NT2/D1 (cell line): ENCODE measurements around the gene REPS1.

Experiments
- DNase-seq: peaks from one replicate; pipeline ENCODE4 v3.0.0-alpha.2; 2011; ENCODE audit warnings: low read depth, low spot score
- H3K27me3 ChIP-seq: 2 replicates; pipeline ENCODE4 v1.6.0; 2011; ENCODE audit warnings: mild to moderate bottlenecking; ENCODE audit not compliant: insufficient read length, insufficient read depth
- H3K36me3 ChIP-seq: 2 replicates; pipeline ENCODE4 v1.6.1; 2011; ENCODE audit warnings: mild to moderate bottlenecking, low read length, mixed read lengths; ENCODE audit not compliant: insufficient read depth, insufficient read length
- H3K4me1 ChIP-seq: 2 replicates; pipeline ENCODE4 v1.5.1; 2011; ENCODE audit not compliant: insufficient read depth, insufficient read length
- H3K4me3 ChIP-seq: 2 replicates; pipeline ENCODE4 v1.5.1; 2011; ENCODE audit warnings: low read depth; ENCODE audit not compliant: insufficient read length
- H3K9ac ChIP-seq: 2 replicates; pipeline ENCODE4 v1.6.0; 2011; ENCODE audit warnings: low read depth; ENCODE audit not compliant: insufficient read length
- H3K9me3 ChIP-seq: 2 replicates; pipeline ENCODE4 v1.5.1; 2011; ENCODE audit warnings: mild to moderate bottlenecking, low read length; ENCODE audit not compliant: insufficient read depth
- SUZ12 ChIP-seq: IDR thresholded peaks from 2 replicates; pipeline ENCODE4 v1.6.1; 2011; ENCODE audit not compliant: insufficient read length, insufficient read depth; ENCODE audit errors: extremely low read depth
- YY1 ChIP-seq: IDR thresholded peaks from 2 replicates; pipeline ENCODE4 v1.6.1; 2011; ENCODE audit not compliant: insufficient read length, insufficient read depth
- ZNF274 ChIP-seq: IDR thresholded peaks from 2 replicates; pipeline ENCODE4 v1.6.1; 2011; ENCODE audit warnings: mild to moderate bottlenecking, low read depth, low read length

REPS1 gene

DNA sequence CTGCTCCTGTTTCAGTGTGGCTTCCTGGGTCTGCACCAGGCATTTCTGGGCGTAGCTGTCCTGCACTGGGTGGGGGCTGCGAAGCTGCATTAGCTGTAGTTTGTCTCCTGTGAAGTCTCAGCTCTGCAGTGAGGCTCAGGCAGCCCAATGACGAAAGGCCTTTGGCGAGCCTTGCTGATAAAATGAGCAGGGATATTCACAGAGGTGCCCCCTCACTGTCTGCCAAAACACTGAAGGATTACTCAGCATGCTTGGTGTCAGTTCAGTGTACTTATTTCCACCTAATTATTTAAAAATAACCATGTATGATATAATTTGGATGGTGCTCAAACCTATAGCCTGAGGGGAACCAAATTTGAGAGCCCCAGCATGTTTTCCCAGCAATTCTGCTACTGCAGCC is 118.7 kb downstream of the REPS1 start:
- no peaks in the 10 kb centered on the region for H3K9me3 ChIP-seq
- no peak overlapping the region for H3K9ac ChIP-seq
- no peaks in the 10 kb centered on the region for H3K27me3 ChIP-seq
- TF ChIP-seq SUZ12 (no peak), ZNF274 (no peak), YY1 (no peak)
- no peaks in the 10 kb centered on the region for H3K36me3 ChIP-seq
- H3K4me3 ChIP-seq: no peak overlapping the region
- no peaks in the 10 kb centered on the region for H3K4me1 ChIP-seq
- no peak for DNase-seq

GRCh38 chr6:138868181-138868580 is 119.9 kb downstream of the REPS1 start:
- Histone ChIP-seq H3K9ac (no peak overlapping the region), H3K4me1 (no peaks in the 10 kb centered on the region)
- TF ChIP-seq ZNF274: no peak
- no peak for TF ChIP-seq SUZ12
- TF ChIP-seq YY1: no peak

GRCh38 chr6:138865480-138866109 is 122.5 kb downstream of the REPS1 start:
- Histone ChIP-seq H3K27me3 (no peaks in the 10 kb centered on the region), H3K4me3 (no peak overlapping the region), H3K36me3 (no peaks in the 10 kb centered on the region), H3K4me1 (no peaks in the 10 kb centered on the region), H3K9me3 (no peaks in the 10 kb centered on the region), H3K9ac (no peak overlapping the region)
- TF ChIP-seq YY1 (no peak), ZNF274 (no peak), SUZ12 (no peak)
- DNase-seq: no peak

More at GRCh38 chr6:138868181-138868580, 119.9 kb downstream of the REPS1 start:
- Histone ChIP-seq H3K36me3 (no peaks in the 10 kb centered on the region), H3K27me3 (no peaks in the 10 kb centered on the region), H3K9me3 (no peaks in the 10 kb centered on the region), H3K4me3 (no peak overlapping the region)
- no peak for DNase-seq

- Histone ChIP-seq H3K4me1 (no peaks in the 10 kb centered on the region), H3K9ac (no peak overlapping the region), H3K27me3 (no peaks in the 10 kb centered on the region), H3K4me3 (no peak overlapping the region), H3K36me3 (no peaks in the 10 kb centered on the region), H3K9me3 (no peaks in the 10 kb centered on the region)
- TF ChIP-seq SUZ12: no peak
- no peak for TF ChIP-seq YY1
- TF ChIP-seq ZNF274: no peak
- no peak for DNase-seq
Observed at GRCh38 chr6:138864343-138864890, 123.6 kb downstream of the REPS1 start.

GRCh38 chr6:138863321-138863720 is 124.7 kb downstream of the REPS1 start:
- DNase-seq: no peak
- H3K27me3 ChIP-seq: no peaks in the 10 kb centered on the region
- H3K9ac ChIP-seq: no peak overlapping the region
- H3K9me3 ChIP-seq: peaks cover 8% of the 10 kb centered on the region; the same call in 1 of the 2 replicates
- no peak for TF ChIP-seq SUZ12
- no peak for TF ChIP-seq ZNF274
- no peak for TF ChIP-seq YY1
- H3K36me3 ChIP-seq: no peaks in the 10 kb centered on the region
- H3K4me1 ChIP-seq: no peaks in the 10 kb centered on the region
- H3K4me3 ChIP-seq: no peak overlapping the region

GRCh38 chr6:138862456-138862855 is 125.6 kb downstream of the REPS1 start:
- Histone ChIP-seq H3K4me1 (no peaks in the 10 kb centered on the region), H3K4me3 (no peak overlapping the region), H3K27me3 (no peaks in the 10 kb centered on the region), H3K36me3 (no peaks in the 10 kb centered on the region), H3K9ac (no peak overlapping the region), H3K9me3 (peaks cover 8% of the 10 kb centered on the region; the same call in 1 of the 2 replicates)
- TF ChIP-seq ZNF274 (no peak), YY1 (no peak), SUZ12 (no peak)
- DNase-seq: no peak

DNA sequence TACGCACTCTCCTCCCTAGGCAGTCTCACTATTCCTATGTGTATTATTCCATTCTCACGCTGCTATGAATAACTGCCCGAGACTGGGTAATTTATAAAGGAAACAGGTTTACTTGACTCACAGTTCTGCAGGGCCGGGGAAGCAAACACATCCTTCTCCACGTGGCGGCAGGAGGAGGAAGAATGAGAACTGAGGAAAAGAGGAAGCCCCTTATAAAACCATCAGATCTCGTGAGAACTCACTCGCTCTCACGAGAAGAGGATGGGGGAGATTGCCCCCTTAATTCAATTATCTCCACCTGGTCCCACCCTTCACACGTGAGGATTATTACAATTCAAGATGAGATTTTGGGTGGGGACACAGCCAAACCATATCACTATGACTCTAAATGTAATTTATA is 130.3 kb downstream of the REPS1 start:
- H3K4me3 ChIP-seq: no peak overlapping the region
- TF ChIP-seq ZNF274: no peak
- peaks cover 8% of the 10 kb centered on the region; the same call in 1 of the 2 replicates for H3K9me3 ChIP-seq
- H3K9ac ChIP-seq: no peak overlapping the region
- H3K4me1 ChIP-seq: no peaks in the 10 kb centered on the region
- no peak for DNase-seq
- no peaks in the 10 kb centered on the region for H3K36me3 ChIP-seq
- no peaks in the 10 kb centered on the region for H3K27me3 ChIP-seq
